Ovary (tissue), 9 donors: ENCODE data around the gene HCN1. TPM values are rescaled to one million over a fixed set of nuclear protein-coding genes. Genes with fewer than 3 reads are reported as not detected.

Experiments
- DNase-seq, 5 donors: peaks; one replicate each; pipeline ENCODE4 v3.0.0-alpha.2; 2019 to 2020
- H3K27ac ChIP-seq, 2 donors: fragments of 200-600 bp; one replicate each; pipeline versions ENCODE4 v1.5.1 to v1.8.0; 2019 to 2022
- H3K27me3 ChIP-seq: fragments of 200-600 bp; one replicate; pipeline ENCODE4 v1.8.0; 2022
- H3K36me3 ChIP-seq: fragments of 200-600 bp; sonication (generic); one replicate; pipeline ENCODE4 v1.5.1; 2019
- H3K4me1 ChIP-seq: one replicate; pipeline ENCODE4 v1.8.1; 2013; ENCODE audit warnings: mild to moderate bottlenecking, moderate library complexity; ENCODE audit not compliant: insufficient read depth
- H3K4me3 ChIP-seq: fragments of 200-600 bp; sonication (generic); one replicate; pipeline ENCODE4 v1.5.1; 2017
- H3K9me3 ChIP-seq, 2 donors: fragments of 200-600 bp in 1 of 2; sonication (generic) in 1 of 2; one replicate each; pipeline versions ENCODE4 v1.5.1 to v1.8.1; 2013 to 2019; ENCODE audit warnings: mild to moderate bottlenecking in 1 of 2, moderate library complexity in 1 of 2
- CTCF ChIP-seq, 3 donors: fragments of 450-650 bp in 2 of 3; fragments of 200-600 bp in 1 of 3; IDR thresholded peaks; one replicate each; pipeline versions ENCODE4 v1.5.1 to v1.8.0; 2016 to 2022; ENCODE audit warnings: antibody characterized with exemption in 3 of 3, mild to moderate bottlenecking in 1 of 3
- EP300 ChIP-seq: sonication (generic); formaldehyde crosslinking; IDR thresholded peaks from one replicate; pipeline ENCODE4 v1.6.1; 2017; ENCODE audit warnings: antibody characterized with exemption
- POLR2A ChIP-seq: fragments of 450-650 bp; IDR thresholded peaks from one replicate; pipeline ENCODE4 v1.6.1; 2017; ENCODE audit warnings: antibody characterized with exemption, mild to moderate bottlenecking, moderate library complexity
- WGBS, 3 donors: extraction: QIAGEN DNeasy Blood & Tissue Kit in 1 of 3; methylation state at CpG; one replicate each; pipeline versions ENCODE4 v1.1.5 to v1.1.7; 2013 to 2017; 5-methylcytosine and 5-hydroxymethylcytosine counted together
- intact Hi-C, 4 donors: fragments of 100-400 bp; cut with DNase I; formaldehyde crosslinking; loops; one replicate each; pipeline versions ENCODE4 v1.11.0 to v1.15.1; 2022 to 2023
- polyA plus RNA-seq, 2 donors: library from polyadenylated mRNA; stranded (reverse); fragments of 200-250 nt in 1 of 2; fragments of 350-450 nt in 1 of 2; fragmentation: Illumina TruSeq in 1 of 2; extraction: RNeasy Lipid Tissue Mini Kit (QIAGEN cat#74804) in 1 of 2; gene quantifications; one replicate each; pipeline ENCODE4 v1.2.3, GENCODE V29; 2013 to 2014
- total RNA-seq, 7 donors: library from RNA; depleted of rRNA in 2 of 7; stranded (reverse); fragments of >200 nt in 2 of 7; fragmentation: NEBNext Ultra II Directional in 3 of 7; extraction: Animal tissue kit (Norgen Biotek cat#: 25700) in 3 of 7; gene quantifications; one replicate each; pipeline versions ENCODE4 v1.1.0 to v1.2.4, GENCODE V29; 2016 to 2023
- donor health status: DM: no; HTN: no; CAD: no; lungs with moderate emphysema.
- donor health status: DM: no; HTN: no; CAD: no.
- donor health status: Bipolar disorder and iron deficiency.
- donor health status: DM: yes; HTN: yes; CAD: no.
- donor health status: DM: no; HTN: no; CAD: no.
- donor health status: DM: yes; HTN: yes; CAD: no.

Gene HCN1
- total and polyA plus RNA-seq, 9 donors = under 0.01 to 0.27 (median 0.05) TPM; not detected in 6

- TF ChIP-seq EP300 = no peak
- TF ChIP-seq POLR2A = no peak
- no peak for TF ChIP-seq CTCF (IDR thresholded peaks at IDR 0.05)
- peaks cover 3% of the 10 kb centered on the region for H3K4me1 ChIP-seq
- H3K36me3 ChIP-seq = no peaks in the 10 kb centered on the region
- WGBS, 3 donors = 62 to 73% (median 71%) methylated on average over 6 of the region's 6 CpGs
- no peak overlapping the region for H3K27ac ChIP-seq
- no peak overlapping the region for H3K4me3 ChIP-seq
- H3K27me3 ChIP-seq = no peaks in the 10 kb centered on the region
- no peaks in the 10 kb centered on the region for H3K9me3 ChIP-seq
- no peak for DNase-seq
- intact Hi-C loops = no loop called here
Observed at GRCh38 chr5:45697201-45697600, 1.0 kb upstream of the HCN1 start.

GRCh38 chr5:45695804-45696156 is 400 bp downstream of the HCN1 start:
- Histone ChIP-seq H3K27ac (no peak overlapping the region), H3K9me3 (no peaks in the 10 kb centered on the region), H3K36me3 (no peaks in the 10 kb centered on the region), H3K4me3 (no peak overlapping the region), H3K4me1 (peaks cover 3% of the 10 kb centered on the region), H3K27me3 (no peaks in the 10 kb centered on the region)
- intact Hi-C loops = no loop called here
- WGBS, 3 donors = 2 to 3% (median 2%) methylated on average over 20 to 59 of the region's 59 CpGs
- DNase-seq = no peak
- no peak for TF ChIP-seq CTCF (IDR thresholded peaks at IDR 0.05)
- TF ChIP-seq EP300 = no peak
- no peak for TF ChIP-seq POLR2A

GRCh38 chr5:45694971-45695803 is 993 bp downstream of the HCN1 start:
- 0 to 3% (median 2%) methylated on average over 36 to 51 of the region's 51 CpGs for WGBS, 3 donors
- no peak overlapping the region for H3K27ac ChIP-seq
- no peaks in the 10 kb centered on the region for H3K27me3 ChIP-seq
- H3K4me3 ChIP-seq = no peak overlapping the region
- TF ChIP-seq POLR2A (no peak), CTCF (IDR thresholded peaks at IDR 0.05) (no peak), EP300 (no peak)
- H3K9me3 ChIP-seq = no peaks in the 10 kb centered on the region
- peak in 1 of 5 donors; percentile 9 for DNase-seq
- no peaks in the 10 kb centered on the region for H3K36me3 ChIP-seq
- intact Hi-C loops = no loop called here
- H3K4me1 ChIP-seq = peaks cover 3% of the 10 kb centered on the region

GRCh38 chr5:45694255-45694814 is 1.8 kb downstream of the HCN1 start:
- no peak for DNase-seq
- Histone ChIP-seq H3K4me1 (peaks cover 3% of the 10 kb centered on the region), H3K4me3 (no peak overlapping the region), H3K27ac (no peak overlapping the region), H3K36me3 (no peaks in the 10 kb centered on the region), H3K27me3 (no peaks in the 10 kb centered on the region), H3K9me3 (no peaks in the 10 kb centered on the region)
- intact Hi-C loops = no loop called here
- WGBS, 3 donors = 16 to 25% (median 22%) methylated on average over 14 of the region's 14 CpGs
- no peak for TF ChIP-seq POLR2A
- TF ChIP-seq CTCF (IDR thresholded peaks at IDR 0.05) = no peak
- no peak for TF ChIP-seq EP300
